IPS-15b (cell line): ENCODE measurements around the gene FRMD4A.

Experiments
- H3K27me3 ChIP-seq: one replicate; pipeline ENCODE4 v1.6.1; 2013; ENCODE audit warnings: low read length; ENCODE audit not compliant: control insufficient read depth, insufficient read depth
- H3K36me3 ChIP-seq: one replicate; pipeline ENCODE4 v1.6.1; 2013; ENCODE audit warnings: low read length; ENCODE audit not compliant: control insufficient read depth, insufficient read depth
- H3K4me1 ChIP-seq: one replicate; pipeline ENCODE4 v1.6.1; 2013; ENCODE audit warnings: mild to moderate bottlenecking, low read length; ENCODE audit not compliant: control insufficient read depth, insufficient read depth
- H3K4me3 ChIP-seq: one replicate; pipeline ENCODE4 v1.5.1; 2013; ENCODE audit warnings: low read depth, low read length
- H3K9ac ChIP-seq: one replicate; pipeline ENCODE4 v1.6.1; 2013; ENCODE audit warnings: low read depth, mild to moderate bottlenecking, low read length
- H3K9me3 ChIP-seq: one replicate; pipeline ENCODE4 v1.6.1; 2013; ENCODE audit warnings: mild to moderate bottlenecking, low read length; ENCODE audit not compliant: control insufficient read depth, insufficient read depth

The FRMD4A gene

DNA sequence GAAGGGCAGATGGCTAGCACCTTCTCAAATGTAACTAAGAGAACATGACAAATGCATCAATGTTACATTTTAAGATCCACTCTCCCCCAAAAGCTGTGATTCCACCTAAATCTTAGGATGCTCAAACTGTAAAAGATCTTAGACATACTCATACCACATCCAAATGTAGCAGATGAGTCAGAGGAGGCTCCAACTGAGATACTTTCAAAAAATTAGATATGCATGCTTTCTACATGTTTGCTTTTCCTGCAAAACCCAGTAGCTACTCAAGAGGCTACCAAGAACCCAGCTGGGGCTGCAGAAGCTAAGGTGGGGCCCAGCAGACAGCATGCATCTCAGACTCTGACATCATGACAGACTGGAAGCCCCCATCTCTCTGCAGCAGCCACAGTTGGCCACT lies 31.4 kb upstream of the FRMD4A start:
- H3K36me3 ChIP-seq = no peaks in the 10 kb centered on the region
- H3K9ac ChIP-seq = no peak overlapping the region
- no peak overlapping the region for H3K4me3 ChIP-seq
- H3K4me1 ChIP-seq = no peaks in the 10 kb centered on the region
- H3K27me3 ChIP-seq = no peaks in the 10 kb centered on the region
- no peaks in the 10 kb centered on the region for H3K9me3 ChIP-seq

GRCh38 chr10:14360961-14361360 lies 30.2 kb upstream of the FRMD4A start:
- Histone ChIP-seq H3K9ac (no peak overlapping the region), H3K4me1 (no peaks in the 10 kb centered on the region), H3K9me3 (no peaks in the 10 kb centered on the region), H3K4me3 (no peak overlapping the region), H3K36me3 (no peaks in the 10 kb centered on the region), H3K27me3 (no peaks in the 10 kb centered on the region)

DNA sequence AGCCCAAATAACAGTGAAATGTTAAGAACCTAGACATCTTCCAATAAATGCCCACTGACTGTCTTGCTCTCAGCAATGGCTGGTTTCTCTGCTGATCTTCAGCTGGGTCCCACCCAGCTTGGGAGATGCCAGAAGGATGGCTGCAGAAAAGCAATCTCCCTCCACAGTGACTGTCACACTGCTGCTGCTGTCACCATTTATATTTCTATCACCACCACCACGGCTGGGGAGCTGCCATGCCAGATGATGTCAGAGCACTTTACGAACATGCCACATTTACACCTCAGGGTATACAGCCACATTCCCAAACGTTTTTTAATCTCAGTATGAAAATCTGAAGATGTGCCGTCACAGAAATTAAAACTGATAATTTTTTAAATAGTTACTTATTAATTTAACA lies 29.8 kb upstream of the FRMD4A start:
- no peak overlapping the region for H3K9ac ChIP-seq
- H3K36me3 ChIP-seq = no peaks in the 10 kb centered on the region
- no peak overlapping the region for H3K4me3 ChIP-seq
- no peaks in the 10 kb centered on the region for H3K9me3 ChIP-seq
- no peaks in the 10 kb centered on the region for H3K4me1 ChIP-seq
- H3K27me3 ChIP-seq = no peaks in the 10 kb centered on the region

DNA sequence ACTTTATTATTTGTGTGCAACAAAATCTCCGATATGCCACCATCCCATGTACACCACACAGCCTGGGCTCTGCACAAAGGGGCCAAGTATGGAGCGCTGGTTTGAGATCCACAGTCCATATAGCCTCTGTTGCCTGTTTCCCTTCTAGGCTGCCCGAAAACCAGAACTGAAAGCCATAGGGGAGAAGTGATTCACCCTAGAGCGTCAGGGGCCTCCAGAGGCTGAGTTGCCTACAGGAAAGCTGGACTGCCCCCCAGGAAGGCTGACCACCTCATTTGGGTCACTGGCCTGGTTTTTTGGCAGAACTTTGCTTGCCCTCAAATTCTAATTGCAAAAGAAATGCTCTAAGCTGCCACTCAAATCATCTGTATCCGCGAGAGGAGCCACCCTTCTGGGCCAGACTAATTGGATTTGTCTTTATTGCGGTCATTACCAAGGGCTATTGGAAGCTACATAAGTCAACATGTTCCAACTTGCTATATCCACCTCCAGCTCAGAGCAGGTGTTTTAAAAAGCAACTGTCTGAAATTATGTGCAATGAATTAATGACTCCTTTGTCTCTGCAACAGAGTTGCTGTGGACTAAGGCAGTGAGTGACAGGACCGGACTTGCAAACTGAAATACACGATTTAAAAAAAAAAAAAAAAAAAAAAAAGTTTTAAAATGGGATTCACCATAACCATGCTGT lies 28.3 kb upstream of the FRMD4A start:
- Histone ChIP-seq H3K36me3 (no peaks in the 10 kb centered on the region), H3K27me3 (no peaks in the 10 kb centered on the region), H3K4me1 (no peaks in the 10 kb centered on the region), H3K9me3 (no peaks in the 10 kb centered on the region), H3K4me3 (no peak overlapping the region), H3K9ac (no peak overlapping the region)

DNA sequence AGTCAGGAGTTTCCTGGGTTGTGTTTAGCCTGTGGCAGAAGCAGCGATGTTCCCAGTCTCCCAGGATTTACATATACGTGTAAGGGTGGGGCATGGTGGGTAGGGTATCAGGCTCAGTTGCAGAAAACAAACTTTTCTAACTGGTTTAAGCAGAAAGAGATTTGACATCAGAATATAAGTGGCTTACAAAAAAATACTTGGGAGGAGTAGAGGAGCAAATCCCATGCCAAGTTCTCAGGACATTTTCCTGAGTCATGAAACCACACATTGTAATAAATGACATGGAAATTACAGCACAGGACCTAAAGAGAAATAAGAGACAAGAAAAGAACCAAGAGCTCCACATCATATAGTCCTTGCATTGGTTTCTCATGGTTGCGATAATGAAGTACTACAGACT lies 26.2 kb upstream of the FRMD4A start:
- no peaks in the 10 kb centered on the region for H3K36me3 ChIP-seq
- no peaks in the 10 kb centered on the region for H3K27me3 ChIP-seq
- H3K4me3 ChIP-seq = no peak overlapping the region

GRCh38 chr10:14355750-14356149 lies 25.0 kb upstream of the FRMD4A start:
- Histone ChIP-seq H3K27me3 (no peaks in the 10 kb centered on the region), H3K36me3 (no peaks in the 10 kb centered on the region), H3K9me3 (no peaks in the 10 kb centered on the region), H3K4me1 (no peaks in the 10 kb centered on the region), H3K9ac (no peak overlapping the region), H3K4me3 (no peak overlapping the region)

More for the DNA sequence above, 26.2 kb upstream of the FRMD4A start:
- H3K4me1 ChIP-seq = no peaks in the 10 kb centered on the region
- H3K9me3 ChIP-seq = no peaks in the 10 kb centered on the region
- H3K9ac ChIP-seq = no peak overlapping the region

- H3K9ac ChIP-seq = no peak overlapping the region
These were observed 22.7 kb upstream of the FRMD4A start for GRCh38 chr10:14353291-14353913.

GRCh38 chr10:14350006-14350405 lies 19.3 kb upstream of the FRMD4A start:
- Histone ChIP-seq H3K36me3 (no peaks in the 10 kb centered on the region), H3K4me1 (no peaks in the 10 kb centered on the region), H3K27me3 (no peaks in the 10 kb centered on the region), H3K9me3 (no peaks in the 10 kb centered on the region), H3K9ac (no peak overlapping the region), H3K4me3 (no peak overlapping the region)

More at GRCh38 chr10:14353291-14353913, 22.7 kb upstream of the FRMD4A start:
- no peaks in the 10 kb centered on the region for H3K9me3 ChIP-seq
- H3K27me3 ChIP-seq = no peaks in the 10 kb centered on the region
- H3K4me1 ChIP-seq = no peaks in the 10 kb centered on the region
- H3K4me3 ChIP-seq = no peak overlapping the region
- no peaks in the 10 kb centered on the region for H3K36me3 ChIP-seq

GRCh38 chr10:14349081-14349480 lies 18.4 kb upstream of the FRMD4A start:
- H3K9me3 ChIP-seq = no peaks in the 10 kb centered on the region
- H3K27me3 ChIP-seq = no peaks in the 10 kb centered on the region
- H3K36me3 ChIP-seq = no peaks in the 10 kb centered on the region
- H3K4me3 ChIP-seq = no peak overlapping the region
- no peaks in the 10 kb centered on the region for H3K4me1 ChIP-seq
- no peak overlapping the region for H3K9ac ChIP-seq

DNA sequence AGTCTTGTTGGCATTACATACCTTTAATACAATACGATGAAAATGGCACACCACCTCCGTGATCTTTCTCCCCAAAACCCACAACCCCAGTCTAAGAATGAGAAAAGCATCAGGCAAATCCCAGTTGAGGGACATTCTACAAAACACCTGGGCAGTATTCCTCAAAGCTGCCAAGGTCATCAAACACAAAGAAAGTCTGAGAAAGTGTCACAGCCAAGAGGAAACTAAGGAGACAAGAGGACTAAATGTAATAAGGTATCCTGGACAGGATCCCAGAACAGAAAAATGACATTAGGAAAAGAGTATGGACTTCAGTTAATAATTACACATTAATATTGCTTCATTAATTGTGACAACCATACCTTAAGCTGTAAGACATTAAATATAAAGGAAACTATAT lies 14.5 kb upstream of the FRMD4A start:
- Histone ChIP-seq H3K9ac (no peak overlapping the region), H3K4me1 (no peaks in the 10 kb centered on the region), H3K36me3 (no peaks in the 10 kb centered on the region), H3K4me3 (no peak overlapping the region), H3K27me3 (no peaks in the 10 kb centered on the region), H3K9me3 (no peaks in the 10 kb centered on the region)

- no peaks in the 10 kb centered on the region for H3K9me3 ChIP-seq
- H3K27me3 ChIP-seq = no peaks in the 10 kb centered on the region
- no peak overlapping the region for H3K4me3 ChIP-seq
- H3K4me1 ChIP-seq = no peaks in the 10 kb centered on the region
- H3K36me3 ChIP-seq = no peaks in the 10 kb centered on the region
- H3K9ac ChIP-seq = no peak overlapping the region
These were observed 9.5 kb upstream of the FRMD4A start for GRCh38 chr10:14340051-14340744.

DNA sequence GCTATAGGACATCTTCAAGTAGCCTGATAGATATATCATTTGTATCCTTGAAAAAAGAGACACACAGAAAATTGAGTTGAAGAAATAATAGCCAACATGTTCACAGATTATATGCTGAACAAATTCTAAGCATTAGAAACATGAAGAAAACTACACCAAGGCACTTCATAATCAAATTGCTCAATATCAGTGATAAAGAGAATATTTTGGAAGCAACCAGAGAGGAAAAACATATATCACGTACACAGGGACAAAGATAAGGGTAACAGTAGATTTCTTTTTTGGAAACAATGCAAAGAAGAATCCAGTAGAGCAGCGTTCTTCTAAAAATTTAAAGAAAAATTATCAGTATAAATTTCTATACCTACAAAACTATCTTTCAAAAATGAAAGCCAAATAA lies 6.0 kb upstream of the FRMD4A start:
- no peaks in the 10 kb centered on the region for H3K4me1 ChIP-seq
- no peaks in the 10 kb centered on the region for H3K27me3 ChIP-seq
- no peaks in the 10 kb centered on the region for H3K9me3 ChIP-seq
- no peak overlapping the region for H3K9ac ChIP-seq
- H3K36me3 ChIP-seq = no peaks in the 10 kb centered on the region
- no peak overlapping the region for H3K4me3 ChIP-seq
